HEK293T (cell line): Measurements from ENCODE around the gene STOML3.

Source experiments
- ARNT ChIP-seq: fragments of 450-650 bp; IDR thresholded peaks from 2 replicates; pipeline ENCODE4 v1.6.1; 2017; ENCODE audit warnings: mild to moderate bottlenecking
- FOXM1 ChIP-seq: fragments of 450-650 bp; IDR thresholded peaks from 2 replicates; pipeline ENCODE4 v1.6.1; 2017; ENCODE audit warnings: mild to moderate bottlenecking, borderline replicate concordance
- SP1 ChIP-seq: fragments of 450-650 bp; IDR thresholded peaks from 2 replicates; pipeline ENCODE4 v1.6.1; 2017

GRCh38 chr13:38951525-38952313 is 38.9 kb downstream of the STOML3 start:
- TF ChIP-seq SP1 (no peak), ARNT (no peak), FOXM1 (no peak)
